Mesothelial cell of epicardium (in vitro differentiated cells): ENCODE data around the gene SMOC1. TPM values are rescaled to one million over a fixed set of nuclear protein-coding genes. Genes with fewer than 3 reads are reported as not detected.

Experiments
- DNase-seq, 2 experiments: peaks; one replicate each; pipeline ENCODE4 v3.0.0; 2021; ENCODE audit warnings: low spot score in 2 of 2; ENCODE audit not compliant: unreplicated experiment in 2 of 2
- H3K27ac Mint-ChIP-seq: 2 replicates; pipeline ENCODE4 v1.8.0; 2021; ENCODE audit warnings: mixed read lengths
- H3K27me3 Mint-ChIP-seq: 2 replicates; pipeline ENCODE4 v1.8.0; 2021; ENCODE audit warnings: low read depth, mixed read lengths
- H3K36me3 Mint-ChIP-seq: 2 replicates; pipeline ENCODE4 v1.8.0; 2021; ENCODE audit warnings: mixed read lengths
- H3K4me1 Mint-ChIP-seq: 2 replicates; pipeline ENCODE4 v1.8.0; 2021; ENCODE audit warnings: mixed read lengths
- H3K4me3 Mint-ChIP-seq: 2 replicates; pipeline ENCODE4 v1.8.0; 2021; ENCODE audit warnings: mild to moderate bottlenecking, moderate library complexity, mixed read lengths
- H3K9me3 Mint-ChIP-seq: 2 replicates; pipeline ENCODE4 v1.8.0; 2021; ENCODE audit warnings: mixed read lengths
- total RNA-seq: library from RNA; stranded (reverse); gene quantifications from 3 replicates; pipeline ENCODE4 v1.2.1, GENCODE V29; 2021
- TF ChIP-seq, protein P1 (sequence below): fragments of 200-600 bp; sonication (generic); IDR thresholded peaks from one replicate; pipeline ENCODE4 v1.5.0; 2021; ENCODE audit warnings: antibody characterized with exemption; ENCODE audit not compliant: unreplicated experiment

SMOC1 gene
- total RNA-seq, 1 donor from 2014 or later, result 1.5 TPM

DNA sequence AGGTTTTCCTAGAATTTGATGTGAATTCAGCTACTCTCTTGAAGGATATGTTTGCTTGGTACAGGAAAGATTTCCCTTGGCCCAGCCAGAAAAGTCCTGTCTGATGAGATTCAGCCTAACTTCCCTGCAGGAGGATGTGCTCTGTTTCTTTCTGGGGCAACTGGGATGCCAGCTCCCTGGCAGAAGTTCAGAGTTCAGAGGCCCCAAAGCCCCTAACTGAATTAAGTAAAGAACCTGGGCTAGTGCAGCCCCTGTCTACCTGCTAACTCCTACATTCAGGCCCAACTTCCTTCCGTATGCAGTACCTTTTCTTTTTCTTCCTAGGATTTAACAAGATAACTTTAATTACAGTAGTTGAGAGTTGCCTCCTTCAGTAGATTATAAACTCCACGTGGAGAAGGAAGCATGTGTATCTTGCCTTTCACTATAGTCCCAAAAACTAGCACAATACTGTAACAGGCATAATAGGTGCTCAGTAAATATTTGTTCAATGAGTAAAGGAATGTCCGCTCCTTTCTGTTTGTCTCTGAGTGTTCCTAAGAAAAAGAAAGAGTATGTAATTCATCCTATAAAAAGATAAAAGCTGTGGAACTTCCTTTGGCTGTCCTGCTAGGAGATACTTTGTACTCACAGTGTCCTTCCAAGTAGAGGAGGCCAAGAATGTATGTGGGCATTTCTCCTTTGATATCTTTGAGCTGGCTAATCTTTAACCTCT is 168.5 kb downstream of the SMOC1 start:
- TF ChIP-seq, protein P1, sequence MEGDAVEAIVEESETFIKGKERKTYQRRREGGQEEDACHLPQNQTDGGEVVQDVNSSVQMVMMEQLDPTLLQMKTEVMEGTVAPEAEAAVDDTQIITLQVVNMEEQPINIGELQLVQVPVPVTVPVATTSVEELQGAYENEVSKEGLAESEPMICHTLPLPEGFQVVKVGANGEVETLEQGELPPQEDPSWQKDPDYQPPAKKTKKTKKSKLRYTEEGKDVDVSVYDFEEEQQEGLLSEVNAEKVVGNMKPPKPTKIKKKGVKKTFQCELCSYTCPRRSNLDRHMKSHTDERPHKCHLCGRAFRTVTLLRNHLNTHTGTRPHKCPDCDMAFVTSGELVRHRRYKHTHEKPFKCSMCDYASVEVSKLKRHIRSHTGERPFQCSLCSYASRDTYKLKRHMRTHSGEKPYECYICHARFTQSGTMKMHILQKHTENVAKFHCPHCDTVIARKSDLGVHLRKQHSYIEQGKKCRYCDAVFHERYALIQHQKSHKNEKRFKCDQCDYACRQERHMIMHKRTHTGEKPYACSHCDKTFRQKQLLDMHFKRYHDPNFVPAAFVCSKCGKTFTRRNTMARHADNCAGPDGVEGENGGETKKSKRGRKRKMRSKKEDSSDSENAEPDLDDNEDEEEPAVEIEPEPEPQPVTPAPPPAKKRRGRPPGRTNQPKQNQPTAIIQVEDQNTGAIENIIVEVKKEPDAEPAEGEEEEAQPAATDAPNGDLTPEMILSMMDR, result no peak
- H3K27me3 Mint-ChIP-seq, result peaks cover 70% of the 10 kb centered on the region
- no peak overlapping the region for H3K4me3 Mint-ChIP-seq
- H3K9me3 Mint-ChIP-seq, result no peaks in the 10 kb centered on the region
- H3K27ac Mint-ChIP-seq, result no peak overlapping the region
- no peaks in the 10 kb centered on the region for H3K4me1 Mint-ChIP-seq
- no peak for DNase-seq
- no peaks in the 10 kb centered on the region for H3K36me3 Mint-ChIP-seq

DNA sequence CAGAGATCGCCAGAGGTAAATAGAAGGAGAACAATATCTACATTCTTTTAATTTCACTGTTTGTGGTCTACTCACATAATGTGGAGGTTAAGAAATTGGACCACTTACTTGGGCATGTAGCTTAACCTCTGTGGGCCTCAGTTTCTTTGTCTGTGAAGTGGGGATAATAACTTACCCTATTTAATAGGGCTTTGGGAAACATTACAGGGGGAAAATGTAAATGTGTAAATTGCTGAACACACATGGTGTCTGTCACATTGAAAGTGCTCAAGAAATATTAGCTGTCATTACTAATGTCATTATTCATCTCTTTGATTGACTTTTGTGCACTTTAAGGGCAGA is 169.1 kb downstream of the SMOC1 start:
- H3K36me3 Mint-ChIP-seq, result no peaks in the 10 kb centered on the region
- no peak overlapping the region for H3K4me3 Mint-ChIP-seq
- H3K27me3 Mint-ChIP-seq, result peaks cover 70% of the 10 kb centered on the region
- DNase-seq, result no peak
- TF ChIP-seq, protein P1, result no peak
- H3K4me1 Mint-ChIP-seq, result no peaks in the 10 kb centered on the region
- H3K9me3 Mint-ChIP-seq, result no peaks in the 10 kb centered on the region
- no peak overlapping the region for H3K27ac Mint-ChIP-seq

DNA sequence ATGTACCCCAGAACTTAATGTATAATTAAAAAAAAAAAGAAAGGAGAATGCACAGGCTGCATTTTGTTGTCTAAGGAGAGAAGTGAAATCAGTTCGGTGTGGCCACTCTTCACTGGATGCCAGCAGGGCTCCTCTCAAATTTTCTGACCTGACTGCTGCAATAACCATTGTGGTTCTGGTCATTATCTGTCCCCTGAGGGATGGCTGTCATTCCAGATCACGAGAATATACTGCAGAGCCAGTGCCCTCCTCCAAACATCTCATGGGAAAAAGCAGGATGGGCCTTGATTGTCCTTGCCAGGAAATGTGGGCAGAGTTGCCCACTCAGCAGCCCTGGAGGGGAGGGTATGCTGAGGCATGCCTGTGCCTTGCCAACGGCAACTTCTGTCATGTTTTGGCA is 170.4 kb downstream of the SMOC1 start:
- H3K27ac Mint-ChIP-seq, result no peak overlapping the region
- H3K9me3 Mint-ChIP-seq, result no peaks in the 10 kb centered on the region
- H3K4me1 Mint-ChIP-seq, result no peaks in the 10 kb centered on the region
- no peak for DNase-seq
- no peak overlapping the region for H3K4me3 Mint-ChIP-seq
- H3K27me3 Mint-ChIP-seq, result peaks cover 69% of the 10 kb centered on the region
- TF ChIP-seq, protein P1, result no peak
- no peaks in the 10 kb centered on the region for H3K36me3 Mint-ChIP-seq

DNA sequence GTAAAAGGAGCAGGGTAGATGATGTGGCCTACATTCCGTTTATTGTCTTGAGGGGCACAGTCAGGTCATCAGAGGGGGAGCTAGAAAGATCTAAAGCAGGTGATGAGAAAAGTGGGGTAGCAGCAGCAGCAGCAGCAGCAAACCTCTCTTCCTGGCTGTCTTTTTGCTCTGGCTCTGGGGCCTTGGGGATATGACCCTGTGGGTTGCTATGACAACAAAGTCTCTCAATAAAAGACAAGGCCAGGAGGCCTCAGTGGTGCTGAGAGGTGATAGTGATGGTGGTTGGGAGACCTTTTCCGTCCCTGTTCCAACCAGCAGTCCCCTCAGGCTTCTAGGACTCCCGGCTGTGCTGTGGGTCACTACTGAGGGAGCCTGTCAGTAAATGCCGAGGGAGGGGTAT is 170.9 kb downstream of the SMOC1 start:
- no peak for DNase-seq
- peaks cover 64% of the 10 kb centered on the region for H3K27me3 Mint-ChIP-seq
- no peak overlapping the region for H3K4me3 Mint-ChIP-seq
- no peaks in the 10 kb centered on the region for H3K4me1 Mint-ChIP-seq
- no peaks in the 10 kb centered on the region for H3K9me3 Mint-ChIP-seq
- no peaks in the 10 kb centered on the region for H3K36me3 Mint-ChIP-seq
- no peak overlapping the region for H3K27ac Mint-ChIP-seq
- TF ChIP-seq, protein P1, result no peak

DNA sequence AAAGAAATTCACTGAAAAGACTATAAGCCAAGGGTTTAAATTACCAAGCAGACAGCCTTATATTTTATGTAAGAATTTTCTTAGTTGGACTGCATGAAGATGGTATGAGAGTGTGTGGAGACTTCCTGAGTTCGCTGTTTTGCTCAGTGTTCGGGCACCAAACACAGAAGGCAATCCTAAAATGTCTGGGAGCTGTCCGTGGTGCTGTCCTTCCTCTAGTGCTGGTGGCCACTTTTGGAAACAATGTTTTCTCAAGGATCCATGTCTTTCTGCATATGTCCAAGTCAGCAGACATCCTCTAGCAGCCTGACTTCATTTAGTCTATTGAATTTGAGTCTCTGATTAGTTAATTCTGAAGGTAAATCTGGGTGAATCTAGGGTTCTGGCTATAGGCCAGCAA is 173.8 kb downstream of the SMOC1 start:
- no peaks in the 10 kb centered on the region for H3K4me1 Mint-ChIP-seq
- peak in 1 of 2 experiments; percentile 64 for DNase-seq
- no peaks in the 10 kb centered on the region for H3K9me3 Mint-ChIP-seq
- H3K27me3 Mint-ChIP-seq, result peaks cover 52% of the 10 kb centered on the region
- TF ChIP-seq, protein P1, result no peak
- no peak overlapping the region for H3K4me3 Mint-ChIP-seq
- H3K27ac Mint-ChIP-seq, result no peak overlapping the region
- no peaks in the 10 kb centered on the region for H3K36me3 Mint-ChIP-seq
